H9 (cell line): ENCODE data around the gene TAS2R8. TPM values are rescaled to one million over a fixed set of nuclear protein-coding genes. Genes with fewer than 3 reads are reported as not detected.

Experiments
- DNase-seq: peaks from one replicate; pipeline ENCODE4 v3.0.0-alpha.2; 2017
- H2AFZ ChIP-seq: one replicate; pipeline ENCODE4 v1.6.1; 2013; ENCODE audit warnings: mild to moderate bottlenecking, low read length, control low read depth, moderate library complexity
- H2AK5ac ChIP-seq: 2 replicates; pipeline ENCODE4 v1.6.1; 2013; ENCODE audit warnings: low read length, control low read depth, mixed read lengths; ENCODE audit not compliant: insufficient read length
- H2BK120ac ChIP-seq: one replicate; pipeline ENCODE4 v1.6.1; 2013; ENCODE audit warnings: low read depth, mild to moderate bottlenecking, low read length, control low read depth, inconsistent platforms; ENCODE audit not compliant: poor library complexity, severe bottlenecking
- H2BK12ac ChIP-seq: 2 replicates; pipeline ENCODE4 v1.6.1; 2013; ENCODE audit warnings: low read length, control low read depth, mixed read lengths, low read depth; ENCODE audit not compliant: insufficient read length
- H2BK15ac ChIP-seq: 2 replicates; pipeline ENCODE4 v1.6.1; 2013; ENCODE audit warnings: low read depth, low read length, control low read depth
- H2BK20ac ChIP-seq: one replicate; pipeline ENCODE4 v1.6.1; 2013; ENCODE audit warnings: low read depth, mild to moderate bottlenecking, low read length, control low read depth, inconsistent platforms; ENCODE audit not compliant: poor library complexity, severe bottlenecking
- H2BK5ac ChIP-seq: 2 replicates; pipeline ENCODE4 v1.6.1; 2013; ENCODE audit warnings: low read length, control low read depth, mixed read lengths; ENCODE audit not compliant: insufficient read length
- H3K14ac ChIP-seq: 2 replicates; pipeline ENCODE4 v1.6.1; 2013; ENCODE audit warnings: low read length, control low read depth; ENCODE audit not compliant: insufficient read depth
- H3K18ac ChIP-seq: 2 replicates; pipeline ENCODE4 v1.6.1; 2013; ENCODE audit warnings: low read depth, mild to moderate bottlenecking, mixed read lengths, low read length, control low read depth; ENCODE audit not compliant: insufficient read length
- H3K23ac ChIP-seq: 2 replicates; pipeline ENCODE4 v1.6.1; 2013; ENCODE audit warnings: low read length, control low read depth, mixed read lengths, low read depth; ENCODE audit not compliant: insufficient read length
- H3K23me2 ChIP-seq: 2 replicates; pipeline ENCODE4 v1.6.1; 2013; ENCODE audit warnings: low read depth, mild to moderate bottlenecking, mixed read lengths, low read length, control low read depth; ENCODE audit not compliant: insufficient read length, poor library complexity, severe bottlenecking
- H3K27ac ChIP-seq: 2 replicates; pipeline ENCODE4 v1.5.1; 2013; ENCODE audit warnings: low read length, control low read depth, mixed read lengths, low read depth; ENCODE audit not compliant: insufficient read length
- H3K27me3 ChIP-seq: 2 replicates; pipeline ENCODE4 v1.6.1; 2013; ENCODE audit warnings: low read length, control low read depth, inconsistent platforms; ENCODE audit not compliant: insufficient read depth
- H3K4ac ChIP-seq: 2 replicates; pipeline ENCODE4 v1.6.1; 2013; ENCODE audit warnings: low read depth, mild to moderate bottlenecking, control low read depth, inconsistent platforms, low read length, moderate library complexity
- H3K4me1 ChIP-seq: 2 replicates; pipeline ENCODE4 v1.6.1; 2013; ENCODE audit warnings: low read length, control low read depth, inconsistent platforms; ENCODE audit not compliant: insufficient read depth
- H3K4me2 ChIP-seq: 2 replicates; pipeline ENCODE4 v1.6.1; 2013; ENCODE audit warnings: low read length, control low read depth, mixed read lengths; ENCODE audit not compliant: insufficient read length, insufficient read depth
- H3K56ac ChIP-seq: 2 replicates; pipeline ENCODE4 v1.6.1; 2013; ENCODE audit warnings: low read depth, mild to moderate bottlenecking, mixed read lengths, low read length, control low read depth; ENCODE audit not compliant: insufficient read length
- H3K79me1 ChIP-seq: 2 replicates; pipeline ENCODE4 v1.6.1; 2013; ENCODE audit warnings: low read depth, mild to moderate bottlenecking, moderate library complexity, low read length, control low read depth, inconsistent platforms; ENCODE audit not compliant: insufficient read depth, poor library complexity, severe bottlenecking
- H3K79me2 ChIP-seq: 2 replicates; pipeline ENCODE4 v1.6.1; 2013; ENCODE audit warnings: low read length, control low read depth, inconsistent platforms; ENCODE audit not compliant: insufficient read depth
- H3K9ac ChIP-seq: 2 replicates; pipeline ENCODE4 v1.6.1; 2013; ENCODE audit warnings: low read length, control low read depth, mixed read lengths; ENCODE audit not compliant: insufficient read length; ENCODE audit errors: extremely low read depth
- H3K9me3 ChIP-seq: one replicate; pipeline ENCODE4 v1.6.1; 2013; ENCODE audit warnings: low read depth, low read length, inconsistent platforms; ENCODE audit not compliant: control insufficient read depth
- H3T11ph ChIP-seq: one replicate; pipeline ENCODE4 v1.6.1; 2013; ENCODE audit warnings: mild to moderate bottlenecking, low read length, control low read depth, inconsistent platforms
- H4K20me1 ChIP-seq: one replicate; pipeline ENCODE4 v1.6.1; 2013; ENCODE audit not compliant: control insufficient read depth, insufficient read length, insufficient read depth
- H4K5ac ChIP-seq: 2 replicates; pipeline ENCODE4 v1.6.1; 2013; ENCODE audit warnings: low read depth, mild to moderate bottlenecking, mixed read lengths, low read length, control low read depth; ENCODE audit not compliant: insufficient read length
- H4K8ac ChIP-seq: replicated peaks from 2 replicates; pipeline ENCODE4 v1.6.1; 2013; ENCODE audit warnings: low read length, control low read depth, mixed read lengths, low read depth; ENCODE audit not compliant: insufficient read length
- H4K91ac ChIP-seq: 2 replicates; pipeline ENCODE4 v1.6.1; 2013; ENCODE audit warnings: low read depth, mild to moderate bottlenecking, moderate library complexity, mixed read lengths, low read length, control low read depth; ENCODE audit not compliant: insufficient read length
- H3K27ac Mint-ChIP-seq, 3 experiments: 2 replicates in 2 of 3; 3 replicates in 1 of 3; pipeline ENCODE4 v1.8.0; 2020 to 2021; ENCODE audit warnings: mixed read lengths in 3 of 3, mild to moderate bottlenecking in 1 of 3, moderate library complexity in 1 of 3
- H3K27me3 Mint-ChIP-seq: 2 replicates; pipeline ENCODE4 v1.8.0; 2021; ENCODE audit warnings: low read depth, mild to moderate bottlenecking, moderate library complexity, mixed read lengths
- H3K36me3 Mint-ChIP-seq, 3 experiments: 2 replicates in 2 of 3; 3 replicates in 1 of 3; pipeline ENCODE4 v1.8.0; 2020 to 2021; ENCODE audit warnings: low read depth in 3 of 3, mixed read lengths in 3 of 3; ENCODE audit not compliant: insufficient read depth in 1 of 3
- H3K4me1 Mint-ChIP-seq, 2 experiments: 2 replicates each; pipeline ENCODE4 v1.8.0; 2020; ENCODE audit warnings: mixed read lengths in 2 of 2
- H3K4me3 Mint-ChIP-seq, 2 experiments: 2 replicates in 1 of 2; 3 replicates in 1 of 2; pipeline ENCODE4 v1.8.0; 2020 to 2021; ENCODE audit warnings: mild to moderate bottlenecking in 2 of 2, mixed read lengths in 2 of 2, moderate library complexity in 1 of 2
- H3K9me3 Mint-ChIP-seq, 2 experiments: 2 replicates in 1 of 2; 3 replicates in 1 of 2; pipeline ENCODE4 v1.8.0; 2020; ENCODE audit warnings: mild to moderate bottlenecking in 2 of 2, mixed read lengths in 2 of 2, moderate library complexity in 1 of 2
- WGBS: extraction: QIAGEN DNeasy Blood & Tissue Kit; methylation state at CpG from one replicate; pipeline ENCODE4 v1.1.7; 2013; ENCODE audit warnings: missing lambda C conversion rate, low lambda C conversion rate, mixed read lengths; ENCODE audit not compliant: insufficient read length; ENCODE audit errors: extremely low coverage; 5-methylcytosine and 5-hydroxymethylcytosine counted together
- total RNA-seq: library from RNA; stranded (reverse); gene quantifications from 2 replicates; pipeline ENCODE4 v1.2.1, GENCODE V29; 2021
- TF ChIP-seq, protein P1 (sequence below): fragments of 200-600 bp; sonication (generic); conservative IDR thresholded peaks from 3 replicates; pipeline ENCODE4 v1.8.0; 2021; ENCODE audit warnings: antibody characterized with exemption, mild to moderate bottlenecking

TAS2R8 gene
- total RNA-seq, 1 experiment from 2014 or later = not detected

DNA sequence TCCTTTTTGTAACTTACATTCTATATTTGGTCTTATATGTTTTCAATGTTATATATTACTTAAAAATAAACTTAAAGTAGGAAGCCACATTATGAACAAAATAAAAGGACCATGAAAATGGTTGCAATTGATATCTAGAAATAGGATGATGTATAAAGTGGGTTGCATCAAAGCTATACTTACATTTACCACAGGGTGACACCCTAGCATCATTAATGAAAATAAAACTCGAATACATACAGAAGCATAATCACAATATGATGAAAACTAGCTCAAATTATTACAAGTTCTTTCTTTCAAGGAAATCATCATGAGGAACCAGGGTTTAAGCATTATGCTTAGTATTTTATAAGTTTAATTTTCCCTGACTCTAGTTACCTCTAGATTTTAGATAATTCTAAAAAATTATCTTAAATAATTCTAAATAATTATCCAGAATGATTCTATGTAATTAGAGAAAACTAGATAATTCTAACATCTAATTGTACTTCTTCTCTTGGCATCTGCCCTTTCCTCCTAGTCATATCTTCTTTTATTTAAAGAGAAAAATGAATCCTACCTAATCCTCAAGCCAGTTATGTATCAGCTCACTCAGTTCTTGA, 35.9 kb downstream of the TAS2R8 start:
- Histone ChIP-seq H2AFZ (no peak overlapping the region), H3T11ph (no peak overlapping the region), H3K27ac (no peak overlapping the region), H3K23me2 (no peaks in the 10 kb centered on the region), H4K20me1 (no peaks in the 10 kb centered on the region), H2BK120ac (no peak overlapping the region), H3K14ac (no peak overlapping the region), H3K27me3 (no peaks in the 10 kb centered on the region), H3K23ac (no peak overlapping the region), H3K9ac (no peak overlapping the region), H3K79me2 (no peaks in the 10 kb centered on the region), H4K5ac (no peak overlapping the region), H2BK15ac (no peak overlapping the region), H2BK5ac (no peak overlapping the region), H3K4me2 (no peak overlapping the region), H3K9me3 (no peaks in the 10 kb centered on the region), H2BK12ac (no peak overlapping the region), H3K79me1 (no peaks in the 10 kb centered on the region), H3K4me1 (no peaks in the 10 kb centered on the region), H2AK5ac (no peak overlapping the region), H3K56ac (no peak overlapping the region), H3K18ac (no peak overlapping the region), H2BK20ac (no peak overlapping the region), H3K4ac (no peak overlapping the region), H4K8ac (no peak overlapping the region), H4K91ac (no peak overlapping the region)
- Mint-ChIP-seq H3K27ac (no peak overlapping the region), H3K4me1 (no peaks in the 10 kb centered on the region), H3K27me3 (peaks cover 12% of the 10 kb centered on the region), H3K9me3 (no peaks in the 10 kb centered on the region), H3K36me3 (no peaks in the 10 kb centered on the region), H3K4me3 (no peak overlapping the region)
- TF ChIP-seq, protein P1, sequence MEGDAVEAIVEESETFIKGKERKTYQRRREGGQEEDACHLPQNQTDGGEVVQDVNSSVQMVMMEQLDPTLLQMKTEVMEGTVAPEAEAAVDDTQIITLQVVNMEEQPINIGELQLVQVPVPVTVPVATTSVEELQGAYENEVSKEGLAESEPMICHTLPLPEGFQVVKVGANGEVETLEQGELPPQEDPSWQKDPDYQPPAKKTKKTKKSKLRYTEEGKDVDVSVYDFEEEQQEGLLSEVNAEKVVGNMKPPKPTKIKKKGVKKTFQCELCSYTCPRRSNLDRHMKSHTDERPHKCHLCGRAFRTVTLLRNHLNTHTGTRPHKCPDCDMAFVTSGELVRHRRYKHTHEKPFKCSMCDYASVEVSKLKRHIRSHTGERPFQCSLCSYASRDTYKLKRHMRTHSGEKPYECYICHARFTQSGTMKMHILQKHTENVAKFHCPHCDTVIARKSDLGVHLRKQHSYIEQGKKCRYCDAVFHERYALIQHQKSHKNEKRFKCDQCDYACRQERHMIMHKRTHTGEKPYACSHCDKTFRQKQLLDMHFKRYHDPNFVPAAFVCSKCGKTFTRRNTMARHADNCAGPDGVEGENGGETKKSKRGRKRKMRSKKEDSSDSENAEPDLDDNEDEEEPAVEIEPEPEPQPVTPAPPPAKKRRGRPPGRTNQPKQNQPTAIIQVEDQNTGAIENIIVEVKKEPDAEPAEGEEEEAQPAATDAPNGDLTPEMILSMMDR = peak; percentile 84
- DNase-seq = no peak
- WGBS = no CpG with 5 or more reads among the region's 1 CpG
